K562 (cell line): ENCODE measurements around the gene CDH20. TPM values are rescaled to one million over a fixed set of nuclear protein-coding genes. Genes with fewer than 3 reads are reported as not detected.

Experiments used
- C11orf30 ChIP-seq: fragments of 450-650 bp; IDR thresholded peaks from 2 replicates; pipeline ENCODE4 v1.6.1; 2016; ENCODE audit warnings: low read depth, mild to moderate bottlenecking
- ELK1 ChIP-seq: sonication (generic); formaldehyde crosslinking; IDR thresholded peaks from 2 replicates; pipeline ENCODE4 v1.8.1; 2022; ENCODE audit warnings: missing genetic modification reagents
- MTF1 ChIP-seq: fragments of 250-450 bp; sonication (Bioruptor Pico); IDR thresholded peaks from 2 replicates; pipeline ENCODE4 v1.9.0; 2021; ENCODE audit warnings: moderate library complexity, mild to moderate bottlenecking, inconsistent platforms, borderline replicate concordance
- PHTF2 ChIP-seq: fragments of 250-450 bp; sonication (Bioruptor Pico); IDR thresholded peaks from 2 replicates; pipeline ENCODE4 v1.5.0; 2021; ENCODE audit warnings: mild to moderate bottlenecking
- RBFOX2 ChIP-seq: fragments of 200-400 bp; formaldehyde crosslinking; IDR thresholded peaks from 2 replicates; pipeline ENCODE4 v1.6.1; 2017; ENCODE audit warnings: low read depth, mild to moderate bottlenecking, low read length, moderate library complexity
- REST ChIP-seq, 2 experiments: fragments of 450-650 bp; formaldehyde crosslinking in 1 of 2; IDR thresholded peaks; 2 replicates each; pipeline versions ENCODE4 v1.4.0 to v1.6.1; 2014 to 2020; ENCODE audit warnings: mild to moderate bottlenecking in 2 of 2, borderline replicate concordance in 1 of 2, low read depth in 1 of 2
- SMC3 ChIP-seq: conservative IDR thresholded peaks from 2 replicates; pipeline ENCODE4 v1.6.1; 2011; ENCODE audit warnings: low read depth, low read length, improper control_type of control experiment; ENCODE audit not compliant: insufficient read depth
- SRSF3 ChIP-seq: fragments of 200-400 bp; formaldehyde crosslinking; IDR thresholded peaks from 2 replicates; pipeline ENCODE4 v1.6.1; 2016; ENCODE audit warnings: mild to moderate bottlenecking, low read length, moderate library complexity; ENCODE audit not compliant: insufficient read depth
- ZBTB11 ChIP-seq, 3 experiments: fragments of 200-800 bp in 1 of 3; fragments of 250-450 bp in 1 of 3; fragments of 450-650 bp in 1 of 3; sonication (Bioruptor Pico) in 1 of 3; sonication (Bioruptor generic) in 1 of 3; formaldehyde crosslinking in 1 of 3; IDR thresholded peaks; 2 replicates each; pipeline versions ENCODE4 v1.6.1 to v1.8.0; 2016 to 2022; ENCODE audit warnings: mild to moderate bottlenecking in 2 of 3, missing genetic modification characterization in 2 of 3, missing compliant biosample characterization in 1 of 3, moderate library complexity in 1 of 3
- ZBTB2 ChIP-seq: fragments of 450-650 bp; IDR thresholded peaks from 2 replicates; pipeline ENCODE4 v1.6.1; 2016; ENCODE audit warnings: antibody characterized with exemption
- ZNF384 ChIP-seq: IDR thresholded peaks from 2 replicates; pipeline ENCODE4 v1.6.1; 2012; ENCODE audit warnings: low read depth, low read length, improper control_type of control experiment
- ZNF507 ChIP-seq: conservative IDR thresholded peaks from 2 replicates; pipeline ENCODE4 v1.6.1; 2017; ENCODE audit warnings: missing genetic modification characterization, missing compliant biosample characterization
- polyA plus RNA-seq, 8 experiments: library from polyadenylated mRNA; depleted of rRNA in 4 of 8; stranded (reverse) in 5 of 8; unstranded in 3 of 8; fragments of >200 nt; fragmentation: Nextera tagmentation in 2 of 8; fragmentation: Illumina TruSeq in 1 of 8; extraction: Ambion mirVana in 2 of 8; extraction: Trizol in 1 of 8; gene quantifications; 2 replicates each; pipeline versions ENCODE4 v1.2.1 to v1.2.3, GENCODE V29; 2011 to 2014; ENCODE audit warnings: inconsistent platforms in 1 of 8, missing spikeins in 1 of 8
- total RNA-seq, 7 experiments: library from RNA; depleted of rRNA in 6 of 7; stranded (reverse); fragments of >200 nt in 6 of 7; fragmentation: Illumina TruSeq in 2 of 7; extraction: Trizol in 2 of 7; gene quantifications; 2 replicates each; pipeline versions ENCODE4 v1.2.1 to v1.2.3, GENCODE V29; 2011 to 2021; ENCODE audit warnings: low replicate concordance in 1 of 7

Gene CDH20
- total and polyA plus RNA-seq, 9 of the 15 experiments (the other 6 are each of a cell fraction or from before 2014, with no cell fraction given), result not detected

GRCh38 chr18:61334951-61335683 lies 1.9 kb downstream of the CDH20 start (continued):
- no peak for TF ChIP-seq REST (IDR thresholded peaks at IDR 0.05; ENCODE audit: borderline replicate concordance)
- no peak for TF ChIP-seq REST (CRISPR knock-in tag; IDR thresholded peaks at IDR 0.05; ENCODE audit: low read depth)
- no peak for TF ChIP-seq C11orf30
- TF ChIP-seq ZNF384, result no peak
- no peak for TF ChIP-seq ZNF507 (tag)
- TF ChIP-seq SRSF3, result no peak
- no peak for TF ChIP-seq MTF1 (CRISPR knock-in tag)
- no peak for TF ChIP-seq ELK1 (CRISPR knock-in tag)
- TF ChIP-seq ZBTB2, result no peak
- TF ChIP-seq ZBTB11 (CRISPR knock-in tag; IDR thresholded peaks at IDR 0.05), result no peak
- TF ChIP-seq RBFOX2, result no peak
- no peak for TF ChIP-seq SMC3
- TF ChIP-seq PHTF2 (CRISPR knock-in tag), result no peak
